Suprapubic skin (tissue), 4 donors: ENCODE data around the gene RASA2.

ENCODE experiments used
- EP300 ChIP-seq: sonication (generic); formaldehyde crosslinking; IDR thresholded peaks from one replicate; pipeline ENCODE4 v1.6.1; 2017; ENCODE audit warnings: antibody characterized with exemption
- POLR2A ChIP-seq, 2 donors: fragments of 450-650 bp; IDR thresholded peaks; one replicate each; pipeline ENCODE4 v1.6.1; 2017; ENCODE audit warnings: antibody characterized with exemption in 2 of 2, mild to moderate bottlenecking in 2 of 2, moderate library complexity in 2 of 2
- POLR2AphosphoS5 ChIP-seq, 3 donors: sonication (generic); formaldehyde crosslinking; IDR thresholded peaks; one replicate each; pipeline ENCODE4 v1.6.1; 2017; ENCODE audit warnings: antibody characterized with exemption in 3 of 3
- TF ChIP-seq, protein P1 (sequence below), 2 donors: fragments of 200-600 bp in 1 of 2; fragments of 450-650 bp in 1 of 2; sonication (generic) in 1 of 2; IDR thresholded peaks; one replicate each; pipeline ENCODE4 v1.5.1; 2016 to 2019; ENCODE audit warnings: antibody characterized with exemption in 2 of 2, mild to moderate bottlenecking in 1 of 2, moderate library complexity in 1 of 2

DNA sequence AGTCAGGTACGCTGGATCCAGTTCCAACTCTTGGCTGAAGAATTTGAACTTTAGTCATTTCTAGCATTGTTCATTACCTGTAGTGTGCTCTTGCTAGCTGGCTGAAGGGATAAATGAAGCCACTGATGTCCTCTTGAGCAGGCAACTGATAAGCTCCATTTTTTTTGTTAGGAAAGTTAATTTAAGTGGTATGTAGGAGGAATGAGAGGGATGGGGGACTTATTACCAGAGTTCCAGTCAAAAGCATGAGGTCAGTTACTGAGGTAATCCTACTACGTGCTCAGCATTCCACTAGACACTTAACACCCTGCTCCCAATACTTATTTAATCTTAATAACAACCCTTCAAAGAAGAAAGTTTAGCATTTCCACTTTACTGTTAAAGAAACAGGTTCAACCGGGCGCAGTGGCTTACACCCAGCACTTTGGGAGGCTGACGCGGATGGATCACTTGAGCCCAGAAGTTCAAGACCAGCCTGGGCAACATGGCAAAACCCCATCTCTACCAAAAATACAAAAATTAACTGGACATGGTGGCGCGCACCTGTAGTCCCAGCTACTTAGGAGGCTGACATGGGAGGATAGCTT, 2.0 kb upstream of the RASA2 start:
- no peak for TF ChIP-seq POLR2A (IDR thresholded peaks at IDR 0.05)
- TF ChIP-seq, protein P1, sequence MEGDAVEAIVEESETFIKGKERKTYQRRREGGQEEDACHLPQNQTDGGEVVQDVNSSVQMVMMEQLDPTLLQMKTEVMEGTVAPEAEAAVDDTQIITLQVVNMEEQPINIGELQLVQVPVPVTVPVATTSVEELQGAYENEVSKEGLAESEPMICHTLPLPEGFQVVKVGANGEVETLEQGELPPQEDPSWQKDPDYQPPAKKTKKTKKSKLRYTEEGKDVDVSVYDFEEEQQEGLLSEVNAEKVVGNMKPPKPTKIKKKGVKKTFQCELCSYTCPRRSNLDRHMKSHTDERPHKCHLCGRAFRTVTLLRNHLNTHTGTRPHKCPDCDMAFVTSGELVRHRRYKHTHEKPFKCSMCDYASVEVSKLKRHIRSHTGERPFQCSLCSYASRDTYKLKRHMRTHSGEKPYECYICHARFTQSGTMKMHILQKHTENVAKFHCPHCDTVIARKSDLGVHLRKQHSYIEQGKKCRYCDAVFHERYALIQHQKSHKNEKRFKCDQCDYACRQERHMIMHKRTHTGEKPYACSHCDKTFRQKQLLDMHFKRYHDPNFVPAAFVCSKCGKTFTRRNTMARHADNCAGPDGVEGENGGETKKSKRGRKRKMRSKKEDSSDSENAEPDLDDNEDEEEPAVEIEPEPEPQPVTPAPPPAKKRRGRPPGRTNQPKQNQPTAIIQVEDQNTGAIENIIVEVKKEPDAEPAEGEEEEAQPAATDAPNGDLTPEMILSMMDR (IDR thresholded peaks at IDR 0.05), result no peak
- TF ChIP-seq POLR2AphosphoS5 (IDR thresholded peaks at IDR 0.05), result no peak
- no peak for TF ChIP-seq EP300
